Measurements from ENCODE around the gene MINDY4. TPM values are rescaled to one million over a fixed set of nuclear protein-coding genes. Genes with fewer than 3 reads are reported as not detected.

MINDY4 gene
- total RNA-seq, 2 donors from 2014 or later: 2.2 to 4.2 TPM

DNA sequence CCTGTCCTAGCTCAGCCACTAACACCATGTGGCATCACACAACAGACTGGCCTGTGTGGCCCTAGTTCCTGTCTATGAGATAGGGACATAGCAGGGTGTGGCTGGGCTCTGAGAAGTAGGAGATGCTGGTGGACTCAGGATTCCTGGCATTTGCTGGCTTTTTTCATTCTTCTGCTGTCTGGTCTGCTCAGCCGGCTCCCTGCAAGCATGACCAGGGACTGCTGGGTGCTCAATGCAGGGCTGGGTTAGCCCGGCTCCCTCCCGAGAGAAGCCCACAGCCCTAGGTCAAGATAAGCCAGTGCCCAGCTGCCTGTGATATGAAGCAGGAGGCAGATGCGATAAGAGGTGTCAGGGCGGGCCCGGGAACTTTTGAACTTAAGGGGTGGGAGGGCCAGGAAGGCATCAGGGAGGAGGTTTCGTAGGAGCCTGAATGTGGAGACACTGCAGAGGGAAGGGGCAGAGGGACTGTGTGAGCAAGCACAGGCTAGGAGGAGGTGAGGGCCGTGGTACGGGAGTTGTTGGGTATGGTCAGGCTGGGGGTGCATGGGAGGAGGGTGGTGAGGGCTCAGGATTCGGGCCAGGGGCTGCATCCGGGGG, 143.9 kb downstream of the MINDY4 start:
- H3K27ac ChIP-seq: no peak overlapping the region
- no peak overlapping the region for H3K4me3 ChIP-seq
- H3K9ac ChIP-seq (ENCODE audit: low read depth in 2 of 2, low read length in 2 of 2): peak overlapping the region in 1 of 2 donors; percentile 12
- peaks cover 19% of the 10 kb centered on the region for H3K4me1 ChIP-seq
- no peaks in the 10 kb centered on the region for H3K27me3 ChIP-seq
- DNase-seq: no peak
- no peaks in the 10 kb centered on the region for H3K36me3 ChIP-seq
- H3K9me3 ChIP-seq: no peaks in the 10 kb centered on the region
- intact Hi-C loops (cut with DNase I): no loop called here
- TF ChIP-seq, protein P1, sequence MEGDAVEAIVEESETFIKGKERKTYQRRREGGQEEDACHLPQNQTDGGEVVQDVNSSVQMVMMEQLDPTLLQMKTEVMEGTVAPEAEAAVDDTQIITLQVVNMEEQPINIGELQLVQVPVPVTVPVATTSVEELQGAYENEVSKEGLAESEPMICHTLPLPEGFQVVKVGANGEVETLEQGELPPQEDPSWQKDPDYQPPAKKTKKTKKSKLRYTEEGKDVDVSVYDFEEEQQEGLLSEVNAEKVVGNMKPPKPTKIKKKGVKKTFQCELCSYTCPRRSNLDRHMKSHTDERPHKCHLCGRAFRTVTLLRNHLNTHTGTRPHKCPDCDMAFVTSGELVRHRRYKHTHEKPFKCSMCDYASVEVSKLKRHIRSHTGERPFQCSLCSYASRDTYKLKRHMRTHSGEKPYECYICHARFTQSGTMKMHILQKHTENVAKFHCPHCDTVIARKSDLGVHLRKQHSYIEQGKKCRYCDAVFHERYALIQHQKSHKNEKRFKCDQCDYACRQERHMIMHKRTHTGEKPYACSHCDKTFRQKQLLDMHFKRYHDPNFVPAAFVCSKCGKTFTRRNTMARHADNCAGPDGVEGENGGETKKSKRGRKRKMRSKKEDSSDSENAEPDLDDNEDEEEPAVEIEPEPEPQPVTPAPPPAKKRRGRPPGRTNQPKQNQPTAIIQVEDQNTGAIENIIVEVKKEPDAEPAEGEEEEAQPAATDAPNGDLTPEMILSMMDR (IDR thresholded peaks at IDR 0.05): no peak

DNA sequence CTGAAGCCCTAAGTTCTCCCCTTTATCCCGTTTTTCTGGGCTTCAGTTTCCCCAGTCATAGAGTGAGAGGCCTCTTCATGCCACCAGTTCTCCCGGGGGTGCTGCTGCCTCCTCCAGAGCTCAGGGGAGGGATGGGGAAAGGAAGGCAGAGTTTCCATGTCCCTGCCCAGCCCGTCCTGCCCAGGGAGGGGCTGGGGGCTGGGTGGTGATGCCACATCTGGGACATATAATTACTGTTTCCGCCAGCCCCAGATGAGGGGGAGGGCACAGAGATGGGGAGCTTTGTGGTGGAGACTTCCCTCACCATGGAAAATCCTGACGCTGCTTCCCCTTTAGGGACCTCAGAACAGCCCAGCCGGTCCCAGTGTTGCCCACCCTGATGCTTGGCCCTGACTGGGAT, 144.5 kb downstream of the MINDY4 start:
- intact Hi-C loops (cut with DNase I): no loop called here

DNA sequence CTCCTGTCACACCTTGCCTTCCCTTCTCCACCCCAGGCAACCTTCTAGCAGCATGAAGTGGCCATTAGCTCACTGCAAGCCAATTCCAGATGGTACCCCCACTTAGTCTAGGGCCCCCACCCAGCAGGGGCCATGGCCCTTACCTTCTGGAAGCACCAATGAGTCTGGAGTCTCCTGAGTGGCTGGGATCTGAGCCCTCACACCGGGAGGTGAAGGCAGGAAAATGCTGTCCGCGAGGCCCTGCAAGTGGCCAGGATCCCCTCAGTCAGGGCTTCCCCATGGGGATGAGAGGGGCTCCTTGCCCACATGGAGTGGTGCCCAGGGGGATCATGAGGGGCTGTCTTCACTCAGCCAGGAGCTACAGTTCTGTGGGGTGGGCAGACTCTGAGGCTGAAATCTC, 145.0 kb downstream of the MINDY4 start:
- H3K9me3 ChIP-seq: no peaks in the 10 kb centered on the region
- no peak overlapping the region for H3K4me3 ChIP-seq
- no peaks in the 10 kb centered on the region for H3K36me3 ChIP-seq
- no peak for DNase-seq
- H3K4me1 ChIP-seq: peaks cover 17% of the 10 kb centered on the region
- intact Hi-C loops (cut with DNase I): no loop called here
- TF ChIP-seq, protein P1 (IDR thresholded peaks at IDR 0.05): no peak
- peak overlapping the region in 1 of 2 donors; percentile 35 for H3K9ac ChIP-seq (ENCODE audit: low read depth in 2 of 2, low read length in 2 of 2)
- no peaks in the 10 kb centered on the region for H3K27me3 ChIP-seq
- no peak overlapping the region for H3K27ac ChIP-seq

More for the DNA sequence above, 144.5 kb downstream of the MINDY4 start:
- Histone ChIP-seq H3K36me3 (no peaks in the 10 kb centered on the region), H3K27me3 (no peaks in the 10 kb centered on the region), H3K4me1 (peaks cover 19% of the 10 kb centered on the region), H3K27ac (no peak overlapping the region), H3K4me3 (no peak overlapping the region), H3K9ac (ENCODE audit: low read depth in 2 of 2, low read length in 2 of 2) (peak overlapping the region in 1 of 2 donors; percentile 35), H3K9me3 (no peaks in the 10 kb centered on the region)
- DNase-seq: no peak
- TF ChIP-seq, protein P1 (IDR thresholded peaks at IDR 0.05): no peak

DNA sequence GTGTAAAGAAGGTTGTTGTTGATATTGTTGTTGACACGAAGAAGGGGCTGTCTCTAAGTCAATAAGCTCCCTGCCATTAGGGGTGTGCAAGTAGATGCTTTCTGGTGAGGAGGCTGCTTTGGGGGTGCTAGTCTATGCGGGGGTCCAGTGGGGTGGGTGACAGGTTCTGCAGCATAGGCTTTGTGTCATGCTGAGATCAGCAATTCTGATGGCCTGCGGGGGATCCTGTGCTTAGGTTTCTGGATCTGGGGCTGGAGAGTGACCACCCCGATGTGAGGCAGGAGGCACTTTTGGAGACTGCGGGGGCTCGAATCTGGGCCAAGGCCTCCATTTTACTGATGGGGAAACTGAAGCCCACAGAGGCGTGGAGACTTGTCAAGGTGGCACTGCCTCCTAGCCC, 145.6 kb downstream of the MINDY4 start:
- H3K4me3 ChIP-seq: no peak overlapping the region
- H3K9ac ChIP-seq (ENCODE audit: low read depth in 2 of 2, low read length in 2 of 2): no peak overlapping the region
- TF ChIP-seq, protein P1 (IDR thresholded peaks at IDR 0.05): no peak
- H3K4me1 ChIP-seq: peaks cover 13% of the 10 kb centered on the region
- no peaks in the 10 kb centered on the region for H3K27me3 ChIP-seq
- H3K27ac ChIP-seq: no peak overlapping the region
- intact Hi-C loops (cut with DNase I): no loop called here
- no peaks in the 10 kb centered on the region for H3K36me3 ChIP-seq
- no peaks in the 10 kb centered on the region for H3K9me3 ChIP-seq
- DNase-seq: no peak

DNA sequence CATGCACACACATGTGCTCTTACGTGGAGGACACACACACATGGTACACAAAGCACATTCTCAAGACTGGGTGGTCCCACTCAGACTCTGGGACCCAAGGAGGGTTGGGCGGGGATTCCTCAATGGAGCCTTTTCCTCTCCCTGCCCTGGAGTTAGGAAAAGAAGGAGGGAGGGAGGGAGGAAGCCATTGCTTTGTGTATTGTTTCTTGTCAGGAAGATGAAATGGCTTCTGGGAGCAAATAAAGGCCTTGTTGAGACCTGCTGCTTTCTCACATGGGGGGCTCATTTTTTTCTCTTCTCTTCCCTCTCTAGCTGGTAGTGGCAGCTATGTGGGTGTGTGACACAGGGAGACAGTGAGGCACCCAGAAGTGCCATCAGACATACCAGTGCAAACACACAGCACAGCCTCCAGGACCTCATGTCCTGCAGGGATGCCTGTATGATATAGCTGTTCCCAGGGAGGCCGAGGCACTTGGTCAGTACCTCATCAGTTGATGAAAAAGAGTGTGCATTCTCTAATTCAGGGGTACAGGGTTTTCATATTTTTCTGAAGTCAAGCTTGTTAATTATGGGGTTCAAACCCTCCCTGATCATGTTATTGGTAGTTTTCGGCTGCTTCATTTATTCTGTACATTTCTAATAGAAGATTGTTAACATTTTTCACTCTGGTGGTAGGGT, 146.1 kb downstream of the MINDY4 start:
- peaks cover 13% of the 10 kb centered on the region for H3K4me1 ChIP-seq
- H3K9me3 ChIP-seq: no peaks in the 10 kb centered on the region
- TF ChIP-seq, protein P1 (IDR thresholded peaks at IDR 0.05): no peak
- H3K9ac ChIP-seq (ENCODE audit: low read depth in 2 of 2, low read length in 2 of 2): no peak overlapping the region
- no peaks in the 10 kb centered on the region for H3K36me3 ChIP-seq
- no peak for DNase-seq
- no peaks in the 10 kb centered on the region for H3K27me3 ChIP-seq
- intact Hi-C loops (cut with DNase I): no loop called here
- H3K4me3 ChIP-seq: no peak overlapping the region
- H3K27ac ChIP-seq: no peak overlapping the region
